Mononuclear cell (primary cell): ENCODE data around the gene EMX1. TPM values are rescaled to one million over a fixed set of nuclear protein-coding genes. Genes with fewer than 3 reads are reported as not detected.

Source experiments
- H3K27me3 ChIP-seq: 2 replicates; pipeline ENCODE4 v1.6.0; 2011; ENCODE audit warnings: low read length, control low read depth; ENCODE audit not compliant: insufficient read depth
- H3K4me1 ChIP-seq: 2 replicates; pipeline ENCODE4 v1.5.1; 2011; ENCODE audit warnings: mild to moderate bottlenecking, low read length, control low read depth; ENCODE audit not compliant: insufficient read depth
- H3K4me3 ChIP-seq: 2 replicates; pipeline ENCODE4 v1.5.1; 2011; ENCODE audit warnings: mild to moderate bottlenecking, low read length, moderate library complexity
- H3K9me3 ChIP-seq: 2 replicates; pipeline ENCODE4 v1.5.1; 2011; ENCODE audit warnings: low read depth, mild to moderate bottlenecking, control low read depth, low read length
- total RNA-seq: library from RNA; depleted of rRNA; stranded (reverse); fragments of >200 nt; gene quantifications from one replicate; pipeline ENCODE4 v1.2.3, GENCODE V29; 2012

The EMX1 gene
- total RNA-seq, 1 donor: not detected

GRCh38 chr2:72964146-72964525 is 46.8 kb downstream of the EMX1 start:
- Histone ChIP-seq H3K9me3 (no peaks in the 10 kb centered on the region), H3K27me3 (no peaks in the 10 kb centered on the region), H3K4me3 (no peak overlapping the region), H3K4me1 (peaks cover 5% of the 10 kb centered on the region)

- no peaks in the 10 kb centered on the region for H3K27me3 ChIP-seq
- peaks cover 5% of the 10 kb centered on the region for H3K4me1 ChIP-seq
- H3K9me3 ChIP-seq: no peaks in the 10 kb centered on the region
- no peak overlapping the region for H3K4me3 ChIP-seq
Observed at GRCh38 chr2:72965016-72965415, 47.7 kb downstream of the EMX1 start.

- Histone ChIP-seq H3K4me1 (peaks cover 5% of the 10 kb centered on the region), H3K4me3 (no peak overlapping the region), H3K9me3 (no peaks in the 10 kb centered on the region), H3K27me3 (no peaks in the 10 kb centered on the region)
Observed at GRCh38 chr2:72965770-72966450, 48.6 kb downstream of the EMX1 start.

GRCh38 chr2:72968286-72968685 is 51.0 kb downstream of the EMX1 start:
- H3K4me1 ChIP-seq: no peaks in the 10 kb centered on the region
- H3K9me3 ChIP-seq: no peaks in the 10 kb centered on the region

GRCh38 chr2:72969706-72970105 is 52.4 kb downstream of the EMX1 start:
- H3K9me3 ChIP-seq: no peaks in the 10 kb centered on the region

More at GRCh38 chr2:72968286-72968685, 51.0 kb downstream of the EMX1 start:
- no peak overlapping the region for H3K4me3 ChIP-seq
- no peaks in the 10 kb centered on the region for H3K27me3 ChIP-seq

GRCh38 chr2:72971036-72971435 is 53.7 kb downstream of the EMX1 start:
- Histone ChIP-seq H3K4me1 (peaks cover 5% of the 10 kb centered on the region), H3K4me3 (no peak overlapping the region), H3K9me3 (no peaks in the 10 kb centered on the region), H3K27me3 (no peaks in the 10 kb centered on the region)

More at GRCh38 chr2:72969706-72970105, 52.4 kb downstream of the EMX1 start:
- peaks cover 5% of the 10 kb centered on the region for H3K4me1 ChIP-seq
- H3K4me3 ChIP-seq: no peak overlapping the region
- no peaks in the 10 kb centered on the region for H3K27me3 ChIP-seq

- Histone ChIP-seq H3K4me1 (peaks cover 5% of the 10 kb centered on the region), H3K9me3 (no peaks in the 10 kb centered on the region), H3K4me3 (no peak overlapping the region), H3K27me3 (no peaks in the 10 kb centered on the region)
Observed at GRCh38 chr2:72972352-72973136, 55.2 kb downstream of the EMX1 start.

- Histone ChIP-seq H3K27me3 (no peaks in the 10 kb centered on the region), H3K4me1 (peaks cover 5% of the 10 kb centered on the region), H3K9me3 (no peaks in the 10 kb centered on the region), H3K4me3 (no peak overlapping the region)
Observed at GRCh38 chr2:72973137-72973535, 55.8 kb downstream of the EMX1 start.

GRCh38 chr2:72973566-72974435 is 56.5 kb downstream of the EMX1 start:
- Histone ChIP-seq H3K4me3 (no peak overlapping the region), H3K9me3 (no peaks in the 10 kb centered on the region)

GRCh38 chr2:72974436-72974754 is 57.1 kb downstream of the EMX1 start:
- H3K27me3 ChIP-seq: no peaks in the 10 kb centered on the region

More at GRCh38 chr2:72973566-72974435, 56.5 kb downstream of the EMX1 start:
- H3K27me3 ChIP-seq: no peaks in the 10 kb centered on the region
- peaks cover 9% of the 10 kb centered on the region for H3K4me1 ChIP-seq

GRCh38 chr2:72975017-72975416 is 57.7 kb downstream of the EMX1 start:
- peaks cover 20% of the 10 kb centered on the region for H3K4me1 ChIP-seq
- H3K4me3 ChIP-seq: no peak overlapping the region
- H3K27me3 ChIP-seq: no peaks in the 10 kb centered on the region
- H3K9me3 ChIP-seq: no peaks in the 10 kb centered on the region

More at GRCh38 chr2:72974436-72974754, 57.1 kb downstream of the EMX1 start:
- H3K9me3 ChIP-seq: no peaks in the 10 kb centered on the region
- peaks cover 15% of the 10 kb centered on the region for H3K4me1 ChIP-seq
- no peak overlapping the region for H3K4me3 ChIP-seq

- H3K4me3 ChIP-seq: no peak overlapping the region
- H3K9me3 ChIP-seq: no peaks in the 10 kb centered on the region
Observed at GRCh38 chr2:72979896-72980295, 62.6 kb downstream of the EMX1 start.

GRCh38 chr2:72980535-72981217 is 63.4 kb downstream of the EMX1 start:
- H3K27me3 ChIP-seq: no peaks in the 10 kb centered on the region
- H3K4me3 ChIP-seq: no peak overlapping the region
- no peaks in the 10 kb centered on the region for H3K9me3 ChIP-seq
- H3K4me1 ChIP-seq: peaks cover 24% of the 10 kb centered on the region

More at GRCh38 chr2:72979896-72980295, 62.6 kb downstream of the EMX1 start:
- Histone ChIP-seq H3K4me1 (peaks cover 24% of the 10 kb centered on the region), H3K27me3 (no peaks in the 10 kb centered on the region)

- no peaks in the 10 kb centered on the region for H3K27me3 ChIP-seq
- H3K9me3 ChIP-seq: no peaks in the 10 kb centered on the region
- peaks cover 24% of the 10 kb centered on the region for H3K4me1 ChIP-seq
- no peak overlapping the region for H3K4me3 ChIP-seq
Observed at GRCh38 chr2:72981536-72981935, 64.2 kb downstream of the EMX1 start.
